Adipocyte (in vitro differentiated cells): Measurements from ENCODE around the gene C3orf20.

Experiments used
- DNase-seq: peaks from one replicate; pipeline ENCODE4 v3.0.0-alpha.2; 2015; ENCODE audit warnings: low read depth
- H3K27me3 ChIP-seq: replicated peaks from 2 replicates; pipeline ENCODE4 v1.7.0; 2013; ENCODE audit warnings: mild to moderate bottlenecking, low read length, moderate library complexity; ENCODE audit not compliant: control insufficient read depth, insufficient read depth
- H3K36me3 ChIP-seq: 2 replicates; pipeline ENCODE4 v1.7.0; 2013; ENCODE audit warnings: low read length, mild to moderate bottlenecking, moderate library complexity; ENCODE audit not compliant: control insufficient read depth, insufficient read depth, severe bottlenecking
- H3K4me1 ChIP-seq: 2 replicates; pipeline ENCODE4 v1.7.0; 2013; ENCODE audit warnings: mild to moderate bottlenecking, low read length, moderate library complexity; ENCODE audit not compliant: control insufficient read depth, insufficient read depth
- H3K4me3 ChIP-seq: 2 replicates; pipeline ENCODE4 v1.7.0; 2013; ENCODE audit warnings: mild to moderate bottlenecking, low read length, moderate library complexity
- H3K9ac ChIP-seq: 2 replicates; pipeline ENCODE4 v1.7.0; 2013; ENCODE audit warnings: mild to moderate bottlenecking, low read length, moderate library complexity
- H3K9me3 ChIP-seq: 2 replicates; pipeline ENCODE4 v1.7.0; 2013; ENCODE audit warnings: mild to moderate bottlenecking, low read length, moderate library complexity; ENCODE audit not compliant: control insufficient read depth

The C3orf20 gene

GRCh38 chr3:14792691-14793121, 117.8 kb downstream of the C3orf20 start:
- Histone ChIP-seq H3K9ac (no peak overlapping the region), H3K27me3 (peaks cover 42% of the 10 kb centered on the region), H3K4me1 (no peaks in the 10 kb centered on the region), H3K9me3 (no peaks in the 10 kb centered on the region), H3K36me3 (no peaks in the 10 kb centered on the region), H3K4me3 (no peak overlapping the region)
- DNase-seq = no peak

GRCh38 chr3:14793126-14793857, 118.4 kb downstream of the C3orf20 start:
- no peaks in the 10 kb centered on the region for H3K36me3 ChIP-seq
- DNase-seq = no peak
- H3K9ac ChIP-seq = no peak overlapping the region
- H3K4me3 ChIP-seq = no peak overlapping the region
- no peaks in the 10 kb centered on the region for H3K4me1 ChIP-seq
- peaks cover 39% of the 10 kb centered on the region for H3K27me3 ChIP-seq
- H3K9me3 ChIP-seq = no peaks in the 10 kb centered on the region

- H3K27me3 ChIP-seq = peaks cover 41% of the 10 kb centered on the region
- no peak overlapping the region for H3K4me3 ChIP-seq
- no peaks in the 10 kb centered on the region for H3K9me3 ChIP-seq
- no peak for DNase-seq
- H3K9ac ChIP-seq = no peak overlapping the region
- H3K36me3 ChIP-seq = no peaks in the 10 kb centered on the region
- no peaks in the 10 kb centered on the region for H3K4me1 ChIP-seq
Measured at GRCh38 chr3:14793858-14794234, 118.9 kb downstream of the C3orf20 start.

GRCh38 chr3:14794435-14794834, 119.5 kb downstream of the C3orf20 start:
- Histone ChIP-seq H3K9ac (no peak overlapping the region), H3K9me3 (no peaks in the 10 kb centered on the region), H3K27me3 (peaks cover 43% of the 10 kb centered on the region), H3K4me1 (no peaks in the 10 kb centered on the region), H3K36me3 (no peaks in the 10 kb centered on the region), H3K4me3 (no peak overlapping the region)
- no peak for DNase-seq

GRCh38 chr3:14795996-14796395, 121.1 kb downstream of the C3orf20 start:
- no peaks in the 10 kb centered on the region for H3K9me3 ChIP-seq
- H3K27me3 ChIP-seq = peaks cover 32% of the 10 kb centered on the region
- H3K36me3 ChIP-seq = no peaks in the 10 kb centered on the region
- no peaks in the 10 kb centered on the region for H3K4me1 ChIP-seq
- no peak for DNase-seq
- no peak overlapping the region for H3K9ac ChIP-seq
- no peak overlapping the region for H3K4me3 ChIP-seq

GRCh38 chr3:14796403-14797077, 121.6 kb downstream of the C3orf20 start:
- H3K9ac ChIP-seq = no peak overlapping the region
- no peak overlapping the region for H3K4me3 ChIP-seq
- no peaks in the 10 kb centered on the region for H3K36me3 ChIP-seq
- DNase-seq = no peak
- no peaks in the 10 kb centered on the region for H3K4me1 ChIP-seq
- H3K27me3 ChIP-seq = peaks cover 31% of the 10 kb centered on the region
- no peaks in the 10 kb centered on the region for H3K9me3 ChIP-seq

GRCh38 chr3:14797731-14798130, 122.8 kb downstream of the C3orf20 start:
- Histone ChIP-seq H3K36me3 (no peaks in the 10 kb centered on the region), H3K4me3 (no peak overlapping the region), H3K27me3 (peaks cover 40% of the 10 kb centered on the region), H3K9me3 (no peaks in the 10 kb centered on the region), H3K4me1 (no peaks in the 10 kb centered on the region), H3K9ac (no peak overlapping the region)
- DNase-seq = no peak

GRCh38 chr3:14798231-14798630, 123.3 kb downstream of the C3orf20 start:
- no peaks in the 10 kb centered on the region for H3K36me3 ChIP-seq
- H3K4me3 ChIP-seq = no peak overlapping the region
- H3K9ac ChIP-seq = no peak overlapping the region
- peaks cover 45% of the 10 kb centered on the region for H3K27me3 ChIP-seq
- H3K9me3 ChIP-seq = no peaks in the 10 kb centered on the region
- DNase-seq = no peak
- H3K4me1 ChIP-seq = no peaks in the 10 kb centered on the region

GRCh38 chr3:14799146-14799545, 124.2 kb downstream of the C3orf20 start:
- Histone ChIP-seq H3K27me3 (peaks cover 44% of the 10 kb centered on the region), H3K36me3 (no peaks in the 10 kb centered on the region), H3K4me1 (no peaks in the 10 kb centered on the region), H3K9ac (no peak overlapping the region), H3K4me3 (no peak overlapping the region), H3K9me3 (no peaks in the 10 kb centered on the region)
- no peak for DNase-seq

- Histone ChIP-seq H3K4me3 (no peak overlapping the region), H3K4me1 (no peaks in the 10 kb centered on the region), H3K36me3 (no peaks in the 10 kb centered on the region), H3K9me3 (no peaks in the 10 kb centered on the region), H3K27me3 (peaks cover 36% of the 10 kb centered on the region), H3K9ac (no peak overlapping the region)
- no peak for DNase-seq
Measured at GRCh38 chr3:14801031-14801430, 126.1 kb downstream of the C3orf20 start.

- peaks cover 37% of the 10 kb centered on the region for H3K27me3 ChIP-seq
- no peaks in the 10 kb centered on the region for H3K36me3 ChIP-seq
- no peak overlapping the region for H3K4me3 ChIP-seq
- no peak for DNase-seq
- no peaks in the 10 kb centered on the region for H3K9me3 ChIP-seq
- H3K4me1 ChIP-seq = no peaks in the 10 kb centered on the region
- H3K9ac ChIP-seq = no peak overlapping the region
Measured at GRCh38 chr3:14801668-14802380, 126.9 kb downstream of the C3orf20 start.
